ENCODE data around the gene HRH1. TPM values are rescaled to one million over a fixed set of nuclear protein-coding genes. Genes with fewer than 3 reads are reported as not detected.
"Not testable (repeated sequence)": the region's sequence is repeated elsewhere in the genome, so short reads cannot be mapped to it uniquely, and the experiment has no call there.

The HRH1 gene
- total and polyA plus RNA-seq, 4 donors, result 10.4 to 21.3 (median 15.1) TPM

GRCh38 chr3:11128682-11129632, 25.3 kb upstream of the HRH1 start:
- Histone ChIP-seq H3K4me1 (ENCODE audit: control insufficient read depth, insufficient read depth, low read length) (peaks cover 3% of the 10 kb centered on the region), H3K9me3 (ENCODE audit: control insufficient read depth, insufficient read depth, low read length) (no peaks in the 10 kb centered on the region), H3K27ac (ENCODE audit: low read depth, low read length) (no peak overlapping the region), H3K4me3 (ENCODE audit: low read depth, low read length) (no peak overlapping the region), H3K36me3 (ENCODE audit: control insufficient read depth, insufficient read depth, low read length) (no peaks in the 10 kb centered on the region), H3K27me3 (ENCODE audit: control insufficient read depth, insufficient read depth, low read length) (no peaks in the 10 kb centered on the region)
- DNase-seq (ENCODE audit: low read depth in 4 of 6, low spot score in 6 of 6), result no peak
- WGBS (ENCODE audit: insufficient coverage), result 100% methylated on average over 3 of the region's 8 CpGs

DNA sequence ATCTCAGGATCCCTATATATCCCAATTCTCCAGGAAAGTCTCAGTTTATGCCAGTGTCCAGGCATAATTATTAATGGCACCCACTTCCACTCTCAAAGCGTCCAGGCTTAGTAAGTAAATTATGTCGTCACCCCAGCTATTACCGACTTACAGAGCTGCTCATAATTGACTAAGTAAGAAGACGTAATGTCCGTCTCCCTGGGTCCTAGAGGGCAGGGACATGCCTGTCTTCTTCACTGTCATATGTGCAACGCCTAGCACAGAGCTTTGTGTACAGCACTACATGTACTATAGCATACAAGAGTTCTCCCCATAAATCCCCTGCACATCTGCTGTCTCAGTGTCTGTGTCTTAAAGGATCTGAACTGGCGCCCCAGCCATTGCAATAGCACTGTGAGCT, 23.9 kb upstream of the HRH1 start:
- no peak overlapping the region for H3K27ac ChIP-seq (ENCODE audit: low read depth, low read length)
- 85% methylated on average over 4 of the region's 7 CpGs for WGBS (ENCODE audit: insufficient coverage)
- no peaks in the 10 kb centered on the region for H3K36me3 ChIP-seq (ENCODE audit: control insufficient read depth, insufficient read depth, low read length)

GRCh38 chr3:11131371-11131770, 22.9 kb upstream of the HRH1 start:
- Histone ChIP-seq H3K27ac (ENCODE audit: low read depth, low read length) (no peak overlapping the region), H3K4me3 (ENCODE audit: low read depth, low read length) (no peak overlapping the region), H3K9me3 (ENCODE audit: control insufficient read depth, insufficient read depth, low read length) (no peaks in the 10 kb centered on the region), H3K36me3 (ENCODE audit: control insufficient read depth, insufficient read depth, low read length) (no peaks in the 10 kb centered on the region), H3K27me3 (ENCODE audit: control insufficient read depth, insufficient read depth, low read length) (no peaks in the 10 kb centered on the region), H3K4me1 (ENCODE audit: control insufficient read depth, insufficient read depth, low read length) (peaks cover 3% of the 10 kb centered on the region)
- peak in 2 of 6 donors; percentile 10 to 17 for DNase-seq (ENCODE audit: low read depth in 4 of 6, low spot score in 6 of 6)
- 62% methylated on average over 2 of the region's 5 CpGs for WGBS (ENCODE audit: insufficient coverage)

More for the DNA sequence above, 23.9 kb upstream of the HRH1 start:
- Histone ChIP-seq H3K4me1 (ENCODE audit: control insufficient read depth, insufficient read depth, low read length) (peaks cover 3% of the 10 kb centered on the region), H3K4me3 (ENCODE audit: low read depth, low read length) (no peak overlapping the region), H3K27me3 (ENCODE audit: control insufficient read depth, insufficient read depth, low read length) (no peaks in the 10 kb centered on the region), H3K9me3 (ENCODE audit: control insufficient read depth, insufficient read depth, low read length) (no peaks in the 10 kb centered on the region)
- DNase-seq (ENCODE audit: low read depth in 4 of 6, low spot score in 6 of 6), result peak in 1 of 6 donors; percentile 16

- H3K27me3 ChIP-seq (ENCODE audit: control insufficient read depth, insufficient read depth, low read length); H3K9me3 ChIP-seq (ENCODE audit: control insufficient read depth, insufficient read depth, low read length); DNase-seq (ENCODE audit: low read depth in 4 of 6, low spot score in 6 of 6); H3K36me3 ChIP-seq (ENCODE audit: control insufficient read depth, insufficient read depth, low read length); H3K4me1 ChIP-seq (ENCODE audit: control insufficient read depth, insufficient read depth, low read length); H3K4me3 ChIP-seq (ENCODE audit: low read depth, low read length); H3K27ac ChIP-seq (ENCODE audit: low read depth, low read length): not testable (repeated sequence)
- no CpG with 5 or more reads among the region's 7 CpGs for WGBS (ENCODE audit: insufficient coverage)
Observed at GRCh38 chr3:11131886-11132285, 22.4 kb upstream of the HRH1 start.

GRCh38 chr3:11132861-11133260, 21.4 kb upstream of the HRH1 start:
- no peaks in the 10 kb centered on the region for H3K9me3 ChIP-seq (ENCODE audit: control insufficient read depth, insufficient read depth, low read length)
- WGBS (ENCODE audit: insufficient coverage), result 88% methylated on average over 4 of the region's 4 CpGs
- no peaks in the 10 kb centered on the region for H3K27me3 ChIP-seq (ENCODE audit: control insufficient read depth, insufficient read depth, low read length)
- no peaks in the 10 kb centered on the region for H3K36me3 ChIP-seq (ENCODE audit: control insufficient read depth, insufficient read depth, low read length)
- H3K27ac ChIP-seq (ENCODE audit: low read depth, low read length), result no peak overlapping the region
- peaks cover 3% of the 10 kb centered on the region for H3K4me1 ChIP-seq (ENCODE audit: control insufficient read depth, insufficient read depth, low read length)
- DNase-seq (ENCODE audit: low read depth in 4 of 6, low spot score in 6 of 6), result no peak
- H3K4me3 ChIP-seq (ENCODE audit: low read depth, low read length), result no peak overlapping the region

DNA sequence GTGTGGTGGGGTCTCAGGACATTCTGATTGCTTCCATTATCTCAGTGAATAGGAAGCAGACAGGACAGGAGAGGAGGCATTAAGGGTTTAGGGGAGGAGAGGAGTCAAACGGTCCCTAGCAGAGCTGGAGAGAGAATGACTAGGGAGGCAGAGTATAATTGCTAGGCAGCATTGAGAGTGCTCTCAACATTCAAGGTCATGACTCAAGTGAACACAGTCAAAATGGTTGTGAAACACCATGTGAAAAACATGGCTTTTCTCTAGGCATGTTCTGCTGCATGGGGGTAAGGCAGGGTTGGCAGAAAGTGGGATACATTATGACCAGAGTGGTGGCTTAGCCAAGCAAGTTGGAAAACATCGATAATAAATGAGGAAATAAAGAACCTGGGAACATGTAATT, 19.5 kb upstream of the HRH1 start:
- WGBS (ENCODE audit: insufficient coverage), result 57% methylated on average over 2 of the region's 2 CpGs
- no peak overlapping the region for H3K4me3 ChIP-seq (ENCODE audit: low read depth, low read length)
- DNase-seq (ENCODE audit: low read depth in 4 of 6, low spot score in 6 of 6), result no peak
- H3K4me1 ChIP-seq (ENCODE audit: control insufficient read depth, insufficient read depth, low read length), result peaks cover 3% of the 10 kb centered on the region
- H3K27ac ChIP-seq (ENCODE audit: low read depth, low read length), result no peak overlapping the region
- no peaks in the 10 kb centered on the region for H3K9me3 ChIP-seq (ENCODE audit: control insufficient read depth, insufficient read depth, low read length)
- no peaks in the 10 kb centered on the region for H3K27me3 ChIP-seq (ENCODE audit: control insufficient read depth, insufficient read depth, low read length)
- H3K36me3 ChIP-seq (ENCODE audit: control insufficient read depth, insufficient read depth, low read length), result no peaks in the 10 kb centered on the region

DNA sequence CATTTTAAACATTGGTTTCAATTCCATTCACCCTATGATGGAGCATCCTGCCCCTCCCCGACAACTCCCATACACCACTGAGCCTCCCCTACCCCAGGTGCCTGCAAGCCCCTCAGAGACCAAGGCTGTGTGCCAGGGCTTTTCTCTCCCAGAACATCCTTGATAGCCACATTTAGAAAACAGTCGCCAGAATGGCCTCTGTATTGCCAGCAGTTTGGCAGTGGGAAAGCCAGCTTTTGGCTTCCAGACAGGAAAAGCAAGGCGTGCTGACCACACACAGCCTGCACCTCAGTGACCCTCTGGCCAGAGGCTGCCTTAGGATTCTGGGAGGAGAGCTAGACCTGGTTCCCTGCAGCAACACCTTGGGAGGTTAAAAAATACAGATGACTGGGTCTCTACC, 18.2 kb upstream of the HRH1 start:
- Histone ChIP-seq H3K4me1 (ENCODE audit: control insufficient read depth, insufficient read depth, low read length) (peaks cover 7% of the 10 kb centered on the region), H3K9me3 (ENCODE audit: control insufficient read depth, insufficient read depth, low read length) (no peaks in the 10 kb centered on the region), H3K4me3 (ENCODE audit: low read depth, low read length) (no peak overlapping the region), H3K27me3 (ENCODE audit: control insufficient read depth, insufficient read depth, low read length) (no peaks in the 10 kb centered on the region), H3K27ac (ENCODE audit: low read depth, low read length) (no peak overlapping the region), H3K36me3 (ENCODE audit: control insufficient read depth, insufficient read depth, low read length) (no peaks in the 10 kb centered on the region)
- 51% methylated on average over 3 of the region's 3 CpGs for WGBS (ENCODE audit: insufficient coverage)
- no peak for DNase-seq (ENCODE audit: low read depth in 4 of 6, low spot score in 6 of 6)

GRCh38 chr3:11136830-11137626, 17.3 kb upstream of the HRH1 start:
- peak in 1 of 6 donors; percentile 44 for DNase-seq (ENCODE audit: low read depth in 4 of 6, low spot score in 6 of 6)
- Histone ChIP-seq H3K27ac (ENCODE audit: low read depth, low read length) (no peak overlapping the region), H3K4me3 (ENCODE audit: low read depth, low read length) (no peak overlapping the region), H3K9me3 (ENCODE audit: control insufficient read depth, insufficient read depth, low read length) (no peaks in the 10 kb centered on the region), H3K27me3 (ENCODE audit: control insufficient read depth, insufficient read depth, low read length) (no peaks in the 10 kb centered on the region), H3K36me3 (ENCODE audit: control insufficient read depth, insufficient read depth, low read length) (no peaks in the 10 kb centered on the region), H3K4me1 (ENCODE audit: control insufficient read depth, insufficient read depth, low read length) (peaks cover 7% of the 10 kb centered on the region)
- 74% methylated on average over 21 of the region's 22 CpGs for WGBS (ENCODE audit: insufficient coverage)

GRCh38 chr3:11137627-11137959, 16.7 kb upstream of the HRH1 start:
- no peak overlapping the region for H3K4me3 ChIP-seq (ENCODE audit: low read depth, low read length)
- no peak overlapping the region for H3K27ac ChIP-seq (ENCODE audit: low read depth, low read length)

More at GRCh38 chr3:11137627-11137959, 16.7 kb upstream of the HRH1 start:
- Histone ChIP-seq H3K36me3 (ENCODE audit: control insufficient read depth, insufficient read depth, low read length) (no peaks in the 10 kb centered on the region), H3K4me1 (ENCODE audit: control insufficient read depth, insufficient read depth, low read length) (peaks cover 7% of the 10 kb centered on the region), H3K27me3 (ENCODE audit: control insufficient read depth, insufficient read depth, low read length) (no peaks in the 10 kb centered on the region), H3K9me3 (ENCODE audit: control insufficient read depth, insufficient read depth, low read length) (no peaks in the 10 kb centered on the region)
- 80% methylated on average over 1 of the region's 6 CpGs for WGBS (ENCODE audit: insufficient coverage)
- no peak for DNase-seq (ENCODE audit: low read depth in 4 of 6, low spot score in 6 of 6)
